SK-N-SH treated with all-trans-retinoic acid at 6 μM for 48 hours (cell line): ENCODE results near the gene SLC35F6.

ENCODE experiments used
- GLIS3 ChIP-seq: fragments of 250-450 bp; sonication (Bioruptor Pico); IDR thresholded peaks from 2 replicates; pipeline ENCODE4 v1.5.0; 2020; ENCODE audit warnings: mild to moderate bottlenecking, moderate library complexity
- TOX ChIP-seq: fragments of 250-450 bp; sonication (Bioruptor Pico); IDR thresholded peaks from 2 replicates; pipeline ENCODE4 v1.8.0; 2021; ENCODE audit warnings: mild to moderate bottlenecking, moderate library complexity, borderline replicate concordance
- ZC3H10 ChIP-seq: fragments of 250-450 bp; sonication (Bioruptor Pico); IDR thresholded peaks from 2 replicates; pipeline ENCODE4 v1.5.1; 2021; ENCODE audit warnings: mild to moderate bottlenecking, moderate library complexity
- ZNF565 ChIP-seq: fragments of 450-650 bp; formaldehyde crosslinking; conservative IDR thresholded peaks from 2 replicates; pipeline ENCODE4 v1.5.0; 2020; ENCODE audit warnings: low read depth, mild to moderate bottlenecking, moderate library complexity
- TF ChIP-seq, protein P1 (sequence below): fragments of 250-450 bp; sonication (Bioruptor Pico); IDR thresholded peaks from 2 replicates; pipeline ENCODE4 v1.8.0; 2020; ENCODE audit warnings: mild to moderate bottlenecking, moderate library complexity, borderline replicate concordance
- TF ChIP-seq, protein P2 (sequence below): fragments of 250-450 bp; sonication (Bioruptor Pico); IDR thresholded peaks from 2 replicates; pipeline ENCODE4 v1.8.0; 2021; ENCODE audit warnings: low read depth, mild to moderate bottlenecking, moderate library complexity, borderline replicate concordance

DNA sequence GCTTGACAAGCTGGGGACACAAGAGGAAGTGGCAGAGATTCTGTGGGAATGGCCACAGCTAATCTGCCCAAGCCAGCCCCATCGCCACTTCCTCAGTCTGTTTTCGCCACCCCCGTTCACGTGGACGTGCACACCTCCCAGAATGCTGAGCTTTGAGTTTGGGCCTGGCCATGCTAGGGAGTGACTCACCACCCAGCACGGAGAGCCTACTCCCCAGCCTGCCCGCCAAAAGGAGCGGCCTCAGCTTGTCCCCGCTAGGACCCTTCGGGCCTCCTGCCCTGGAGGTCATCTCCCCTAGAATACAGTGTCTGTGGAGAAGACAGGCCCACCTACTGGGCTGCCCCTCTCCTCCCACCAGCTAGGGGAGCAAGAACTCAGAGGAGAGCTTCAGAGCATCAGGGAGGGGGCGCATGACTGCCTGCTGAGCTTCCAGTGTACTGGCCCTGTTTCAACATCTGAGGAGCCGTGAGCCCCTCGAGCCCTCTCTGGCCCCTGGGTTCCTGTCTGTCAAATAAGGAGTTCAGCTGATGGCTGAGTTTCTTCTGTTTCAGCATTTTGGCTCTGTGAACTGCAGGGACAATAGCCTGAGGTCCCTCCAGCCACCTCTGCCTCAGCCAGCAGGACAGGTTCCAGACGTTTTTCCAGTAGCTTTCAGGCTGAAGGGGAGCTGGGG is 5.1 kb downstream of the SLC35F6 start:
- TF ChIP-seq GLIS3 (no peak), TOX (CRISPR knock-in tag) (no peak), ZC3H10 (CRISPR knock-in tag) (no peak), ZNF565 (CRISPR knock-in tag) (no peak)
- TF ChIP-seq, protein P1, sequence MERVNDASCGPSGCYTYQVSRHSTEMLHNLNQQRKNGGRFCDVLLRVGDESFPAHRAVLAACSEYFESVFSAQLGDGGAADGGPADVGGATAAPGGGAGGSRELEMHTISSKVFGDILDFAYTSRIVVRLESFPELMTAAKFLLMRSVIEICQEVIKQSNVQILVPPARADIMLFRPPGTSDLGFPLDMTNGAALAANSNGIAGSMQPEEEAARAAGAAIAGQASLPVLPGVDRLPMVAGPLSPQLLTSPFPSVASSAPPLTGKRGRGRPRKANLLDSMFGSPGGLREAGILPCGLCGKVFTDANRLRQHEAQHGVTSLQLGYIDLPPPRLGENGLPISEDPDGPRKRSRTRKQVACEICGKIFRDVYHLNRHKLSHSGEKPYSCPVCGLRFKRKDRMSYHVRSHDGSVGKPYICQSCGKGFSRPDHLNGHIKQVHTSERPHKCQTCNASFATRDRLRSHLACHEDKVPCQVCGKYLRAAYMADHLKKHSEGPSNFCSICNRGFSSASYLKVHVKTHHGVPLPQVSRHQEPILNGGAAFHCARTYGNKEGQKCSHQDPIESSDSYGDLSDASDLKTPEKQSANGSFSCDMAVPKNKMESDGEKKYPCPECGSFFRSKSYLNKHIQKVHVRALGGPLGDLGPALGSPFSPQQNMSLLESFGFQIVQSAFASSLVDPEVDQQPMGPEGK: no peak
- TF ChIP-seq, protein P2, sequence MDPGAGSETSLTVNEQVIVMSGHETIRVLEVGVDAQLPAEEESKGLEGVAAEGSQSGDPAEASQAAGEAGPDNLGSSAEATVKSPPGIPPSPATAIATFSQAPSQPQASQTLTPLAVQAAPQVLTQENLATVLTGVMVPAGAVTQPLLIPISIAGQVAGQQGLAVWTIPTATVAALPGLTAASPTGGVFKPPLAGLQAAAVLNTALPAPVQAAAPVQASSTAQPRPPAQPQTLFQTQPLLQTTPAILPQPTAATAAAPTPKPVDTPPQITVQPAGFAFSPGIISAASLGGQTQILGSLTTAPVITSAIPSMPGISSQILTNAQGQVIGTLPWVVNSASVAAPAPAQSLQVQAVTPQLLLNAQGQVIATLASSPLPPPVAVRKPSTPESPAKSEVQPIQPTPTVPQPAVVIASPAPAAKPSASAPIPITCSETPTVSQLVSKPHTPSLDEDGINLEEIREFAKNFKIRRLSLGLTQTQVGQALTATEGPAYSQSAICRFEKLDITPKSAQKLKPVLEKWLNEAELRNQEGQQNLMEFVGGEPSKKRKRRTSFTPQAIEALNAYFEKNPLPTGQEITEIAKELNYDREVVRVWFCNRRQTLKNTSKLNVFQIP (CRISPR knock-in tag): no peak
